HepG2 (cell line): ENCODE data around the gene OBI1. TPM values are rescaled to one million over a fixed set of nuclear protein-coding genes. Genes with fewer than 3 reads are reported as not detected.

Experiments used
- ATAC-seq: fragments of 200-7000 bp; cut with Tn5 transposase; 3 replicates; pipeline ENCODE4 v1.9.1; 2020; ENCODE audit warnings: mild to moderate bottlenecking, moderate library complexity
- BruUV-seq: library from RNA; stranded (reverse); fragments of 400-500 nt; replicated peaks from 2 replicates; lab custom pipeline; 2021; lab: Mats Ljungman, UMichigan
- CTCF ChIA-PET: fragments of 300-600 bp; formaldehyde crosslinking; extraction: SDS; loops from one replicate; lab custom pipeline; 2021; ENCODE audit warnings: low total read pairs, inconsistent platforms, low intra/inter-chr PET ratio; lab: Yijun Ruan, JAX
- POLR2A ChIA-PET: fragments of 350-600 bp; sonication (Branson Sonifier 250); formaldehyde crosslinking; loops from one replicate; lab custom pipeline; 2020; ENCODE audit warnings: antibody characterized with exemption, inconsistent platforms; lab: Yijun Ruan, JAX
- DNase-seq: peaks from one replicate; pipeline ENCODE4 v3.0.0-alpha.2; 2015; ENCODE audit warnings: low spot score
- FAIRE-seq: peaks from 3 replicates; lab custom pipeline; 2011; peaks lifted over from hg19 to GRCh38; lab: Jason Lieb, UNC
- H2AFZ ChIP-seq: one replicate; pipeline ENCODE4 v1.6.1; 2011; ENCODE audit warnings: low read length, inconsistent platforms
- H3K27ac ChIP-seq: fragments of 300-600 bp; 3 replicates; pipeline ENCODE4 v1.8.0; 2011; ENCODE audit warnings: mixed run types, mild to moderate bottlenecking, mixed read lengths, low read length, inconsistent platforms; ENCODE audit not compliant: insufficient read depth; ENCODE audit errors: extremely low read length
- H3K27me3 ChIP-seq, 2 experiments: fragments of 200-600 bp in 1 of 2; 2 replicates in 1 of 2; 3 replicates in 1 of 2; pipeline versions ENCODE4 v1.6.0 to v1.8.0; 2011; ENCODE audit warnings: low read length in 2 of 2, mild to moderate bottlenecking in 2 of 2, moderate library complexity in 2 of 2, inconsistent platforms in 1 of 2; ENCODE audit not compliant: insufficient read depth in 2 of 2, control insufficient read depth in 1 of 2
- H3K36me3 ChIP-seq, 2 experiments: fragments of 200-600 bp in 1 of 2; replicated peaks in 1 of 2; 2 replicates in 1 of 2; 3 replicates in 1 of 2; pipeline versions ENCODE4 v1.5.1 to v1.8.0; 2011; ENCODE audit warnings: low read length in 2 of 2, inconsistent platforms in 1 of 2; ENCODE audit not compliant: insufficient read depth in 2 of 2, control insufficient read depth in 1 of 2
- H3K4me1 ChIP-seq: 2 replicates; pipeline ENCODE4 v1.5.1; 2012; ENCODE audit warnings: low read length, inconsistent platforms; ENCODE audit not compliant: insufficient read depth
- H3K4me2 ChIP-seq: 2 replicates; pipeline ENCODE4 v1.6.0; 2011; ENCODE audit warnings: low read depth, low read length, inconsistent platforms
- H3K4me3 ChIP-seq, 3 experiments: fragments of 200-600 bp in 1 of 3; sonication (generic), shearing (Covaris generic) in 1 of 3; replicated peaks in 1 of 3; 2 replicates each; pipeline ENCODE4 v1.5.1; 2011 to 2016; ENCODE audit warnings: low read length in 3 of 3, inconsistent platforms in 2 of 3, low read depth in 2 of 3, mild to moderate bottlenecking in 2 of 3, control low read depth in 1 of 3, mixed read lengths in 1 of 3; ENCODE audit not compliant: insufficient read depth in 1 of 3
- H3K79me2 ChIP-seq: one replicate; pipeline ENCODE4 v1.6.1; 2011; ENCODE audit warnings: low read length, inconsistent platforms; ENCODE audit not compliant: insufficient read depth
- H3K9ac ChIP-seq: 2 replicates; pipeline ENCODE4 v1.6.0; 2011; ENCODE audit warnings: mild to moderate bottlenecking, low read depth, low read length, inconsistent platforms; ENCODE audit not compliant: insufficient read depth
- H3K9me3 ChIP-seq: 2 replicates; pipeline ENCODE4 v1.5.1; 2012; ENCODE audit warnings: mild to moderate bottlenecking, low read length
- H4K20me1 ChIP-seq: 2 replicates; pipeline ENCODE4 v1.6.0; 2011; ENCODE audit warnings: inconsistent platforms, mild to moderate bottlenecking, low read length, moderate library complexity; ENCODE audit not compliant: insufficient read depth
- CCAR2 ChIP-seq: fragments of 200-400 bp; formaldehyde crosslinking; optimal IDR thresholded peaks from 2 replicates; pipeline ENCODE3; 2018; ENCODE audit warnings: low read depth, mild to moderate bottlenecking, low read length, moderate library complexity
- MIXL1 ChIP-seq: IDR thresholded peaks from 2 replicates; pipeline ENCODE4 v1.6.1; 2016
- ZBTB21 ChIP-seq: sonication (generic); formaldehyde crosslinking; IDR thresholded peaks from 2 replicates; pipeline ENCODE4 v1.4.0; 2020; ENCODE audit warnings: missing genetic modification reagents
- ZFP36L2 ChIP-seq: sonication (generic); formaldehyde crosslinking; IDR thresholded peaks from 2 replicates; pipeline ENCODE4 v1.4.0; 2020; ENCODE audit warnings: missing genetic modification reagents
- ZNF253 ChIP-seq: sonication (generic); formaldehyde crosslinking; IDR thresholded peaks from 2 replicates; pipeline ENCODE4 v1.8.0; 2022; ENCODE audit warnings: mild to moderate bottlenecking, missing genetic modification reagents, borderline replicate concordance
- ZNF333 ChIP-seq: sonication (generic); formaldehyde crosslinking; IDR thresholded peaks from 2 replicates; pipeline ENCODE4 v1.4.0; 2020; ENCODE audit warnings: mild to moderate bottlenecking, missing genetic modification reagents, borderline replicate concordance
- ZNF382 ChIP-seq: sonication (generic); formaldehyde crosslinking; IDR thresholded peaks from 2 replicates; pipeline ENCODE4 v1.5.0; 2020; ENCODE audit warnings: missing genetic modification reagents, mild to moderate bottlenecking, borderline replicate concordance
- ZSCAN12 ChIP-seq: sonication (generic); formaldehyde crosslinking; IDR thresholded peaks from 2 replicates; pipeline ENCODE4 v1.9.0; 2021; ENCODE audit warnings: mild to moderate bottlenecking, missing genetic modification reagents
- in situ Hi-C: cut with HindIII; loops from 2 replicates; pipeline ENCODE4 v1.10.0; 2017; ENCODE audit warnings: low pct_unique_long_range_greater_than_20kb; ENCODE audit not compliant: extremely low pct_ligation_motif_present
- intact Hi-C: fragments of 100-400 bp; cut with micrococcal nuclease; formaldehyde crosslinking; loops from one replicate; pipeline ENCODE4 v1.10.0; 2022; ENCODE audit not compliant: unreplicated experiment
- polyA plus RNA-seq, 8 experiments: library from polyadenylated mRNA; depleted of rRNA in 3 of 8; stranded (reverse) in 7 of 8; unstranded in 1 of 8; fragments of >200 nt; fragmentation: Illumina TruSeq in 4 of 8; extraction: Trizol in 4 of 8; gene quantifications; 2 replicates each; pipeline versions ENCODE4 v1.2.1 to v1.2.3, GENCODE V29; 2011 to 2016; ENCODE audit warnings: low read depth in 4 of 8, missing spikeins in 1 of 8, mixed read lengths in 1 of 8; ENCODE audit not compliant: insufficient read depth in 1 of 8
- total RNA-seq, 5 experiments: library from RNA; depleted of rRNA; stranded (reverse); fragments of >200 nt; fragmentation: Illumina TruSeq; extraction: Trizol; gene quantifications; 2 replicates each; pipeline ENCODE4 v1.2.3, GENCODE V29; 2016; ENCODE audit warnings: low read depth in 1 of 5
- TF ChIP-seq, protein P1 (sequence below): sonication (generic); formaldehyde crosslinking; IDR thresholded peaks from 2 replicates; pipeline ENCODE4 v1.5.0; 2020; ENCODE audit warnings: missing genetic modification reagents
- TF ChIP-seq, protein P2 (sequence below): sonication (generic); formaldehyde crosslinking; IDR thresholded peaks from 2 replicates; pipeline ENCODE4 v1.5.0; 2020; ENCODE audit warnings: mild to moderate bottlenecking, missing genetic modification reagents

OBI1 gene
- total and polyA plus RNA-seq, 2 of the 13 experiments (the other 11 are each of a cell fraction or from before 2014, with no cell fraction given): 7.8 to 23.5 TPM

DNA sequence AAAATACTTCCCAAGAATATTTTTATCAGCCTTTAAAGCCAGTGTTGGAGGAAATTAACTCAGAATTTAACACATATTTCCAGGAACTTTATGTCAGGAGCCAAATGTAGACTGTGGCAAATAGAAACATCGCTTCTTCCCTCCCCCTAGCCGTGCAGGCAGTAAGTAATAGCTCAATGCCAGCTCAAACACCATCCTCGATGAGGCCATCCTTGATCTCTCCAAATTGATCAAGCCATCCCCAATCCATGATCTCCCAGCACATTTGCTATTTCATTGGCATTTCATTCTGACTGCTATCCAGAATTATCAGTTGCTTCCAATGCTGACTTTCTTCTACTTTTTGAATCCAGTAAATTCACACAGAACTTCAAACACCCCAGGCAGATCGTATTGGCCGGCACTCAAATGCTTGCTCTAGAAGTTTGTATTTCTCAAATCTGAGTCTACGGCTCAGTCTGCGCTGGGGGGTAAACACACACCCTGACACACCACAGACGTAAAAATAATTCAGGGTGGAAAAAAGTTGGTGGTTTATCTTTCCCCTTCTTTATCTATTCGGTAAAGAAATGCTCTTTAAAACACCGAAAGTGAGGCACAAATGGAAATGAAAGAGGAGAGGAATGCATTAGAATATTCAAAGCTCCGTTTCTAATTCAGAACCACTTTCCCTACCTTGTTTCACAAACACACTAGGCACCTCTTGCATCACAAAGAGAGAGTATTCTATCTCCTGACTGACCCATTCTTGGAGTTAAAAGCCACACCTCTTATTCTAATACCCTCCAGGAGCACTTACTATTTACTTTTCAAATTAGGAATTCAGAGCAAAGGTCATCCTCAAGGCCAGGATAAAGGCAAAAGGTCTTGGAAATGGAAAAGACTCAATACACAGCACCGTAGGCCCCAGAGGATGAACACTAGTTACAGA lies 991 bp downstream of the OBI1 start (continued):
- TF ChIP-seq, protein P1, sequence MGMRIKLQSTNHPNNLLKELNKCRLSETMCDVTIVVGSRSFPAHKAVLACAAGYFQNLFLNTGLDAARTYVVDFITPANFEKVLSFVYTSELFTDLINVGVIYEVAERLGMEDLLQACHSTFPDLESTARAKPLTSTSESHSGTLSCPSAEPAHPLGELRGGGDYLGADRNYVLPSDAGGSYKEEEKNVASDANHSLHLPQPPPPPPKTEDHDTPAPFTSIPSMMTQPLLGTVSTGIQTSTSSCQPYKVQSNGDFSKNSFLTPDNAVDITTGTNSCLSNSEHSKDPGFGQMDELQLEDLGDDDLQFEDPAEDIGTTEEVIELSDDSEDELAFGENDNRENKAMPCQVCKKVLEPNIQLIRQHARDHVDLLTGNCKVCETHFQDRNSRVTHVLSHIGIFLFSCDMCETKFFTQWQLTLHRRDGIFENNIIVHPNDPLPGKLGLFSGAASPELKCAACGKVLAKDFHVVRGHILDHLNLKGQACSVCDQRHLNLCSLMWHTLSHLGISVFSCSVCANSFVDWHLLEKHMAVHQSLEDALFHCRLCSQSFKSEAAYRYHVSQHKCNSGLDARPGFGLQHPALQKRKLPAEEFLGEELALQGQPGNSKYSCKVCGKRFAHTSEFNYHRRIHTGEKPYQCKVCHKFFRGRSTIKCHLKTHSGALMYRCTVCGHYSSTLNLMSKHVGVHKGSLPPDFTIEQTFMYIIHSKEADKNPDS (CRISPR knock-in tag): no peak
- TF ChIP-seq, protein P2, sequence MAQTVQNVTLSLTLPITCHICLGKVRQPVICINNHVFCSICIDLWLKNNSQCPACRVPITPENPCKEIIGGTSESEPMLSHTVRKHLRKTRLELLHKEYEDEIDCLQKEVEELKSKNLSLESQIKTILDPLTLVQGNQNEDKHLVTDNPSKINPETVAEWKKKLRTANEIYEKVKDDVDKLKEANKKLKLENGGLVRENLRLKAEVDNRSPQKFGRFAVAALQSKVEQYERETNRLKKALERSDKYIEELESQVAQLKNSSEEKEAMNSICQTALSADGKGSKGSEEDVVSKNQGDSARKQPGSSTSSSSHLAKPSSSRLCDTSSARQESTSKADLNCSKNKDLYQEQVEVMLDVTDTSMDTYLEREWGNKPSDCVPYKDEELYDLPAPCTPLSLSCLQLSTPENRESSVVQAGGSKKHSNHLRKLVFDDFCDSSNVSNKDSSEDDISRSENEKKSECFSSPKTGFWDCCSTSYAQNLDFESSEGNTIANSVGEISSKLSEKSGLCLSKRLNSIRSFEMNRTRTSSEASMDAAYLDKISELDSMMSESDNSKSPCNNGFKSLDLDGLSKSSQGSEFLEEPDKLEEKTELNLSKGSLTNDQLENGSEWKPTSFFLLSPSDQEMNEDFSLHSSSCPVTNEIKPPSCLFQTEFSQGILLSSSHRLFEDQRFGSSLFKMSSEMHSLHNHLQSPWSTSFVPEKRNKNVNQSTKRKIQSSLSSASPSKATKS (CRISPR knock-in tag): no peak
- TF ChIP-seq ZBTB21: no peak
- TF ChIP-seq ZSCAN12: no peak
- no peak for TF ChIP-seq ZFP36L2 (CRISPR knock-in tag)
- TF ChIP-seq MIXL1 (CRISPR knock-in tag): peak; percentile 63; the same call in 1 of the 2 replicates
- TF ChIP-seq CCAR2: no peak

DNA sequence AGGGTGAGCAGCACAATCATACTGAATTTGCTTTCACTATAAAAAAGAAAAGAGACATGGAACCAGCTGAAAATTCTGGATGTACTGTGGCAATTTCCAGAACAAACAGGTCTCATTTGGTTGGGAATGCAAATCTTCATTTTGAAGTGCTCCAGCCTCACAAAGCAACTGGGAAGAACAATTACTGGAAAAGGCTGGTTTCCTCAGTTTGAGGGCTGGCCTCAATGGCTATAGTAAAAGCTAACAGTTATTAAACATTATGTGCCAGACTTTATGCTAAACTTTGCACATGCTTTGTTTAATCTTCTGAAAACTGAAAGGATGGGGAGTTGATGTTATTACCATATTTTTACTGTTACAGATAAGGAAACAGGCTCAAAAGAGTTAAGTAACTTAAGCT lies 3.0 kb downstream of the OBI1 start:
- ChIA-PET POLR2A (no interaction called here), CTCF (no interaction called here)
- intact Hi-C loops (no loop called here), in situ Hi-C loops (no loop called here)
- no peak overlapping the region for H3K9ac ChIP-seq
- H3K9me3 ChIP-seq: no peaks in the 10 kb centered on the region
- TF ChIP-seq ZNF253 (CRISPR knock-in tag): no peak
- no peak for TF ChIP-seq ZNF333 (CRISPR knock-in tag)
- TF ChIP-seq ZNF382 (CRISPR knock-in tag): no peak
- no peak overlapping the region for H3K4me3 ChIP-seq
- peaks cover 74% of the 10 kb centered on the region for H3K79me2 ChIP-seq
- no peak for ATAC-seq
- no peak overlapping the region for H2AFZ ChIP-seq
- DNase-seq: no peak
- BruUV-seq: no TSS peak
- FAIRE-seq: no peak
- no peaks in the 10 kb centered on the region; a peak in 1 of 5 replicates for H3K36me3 ChIP-seq
- no peak overlapping the region for H3K4me2 ChIP-seq
- H4K20me1 ChIP-seq: peaks cover 10% of the 10 kb centered on the region
- H3K4me1 ChIP-seq: peaks cover 21% of the 10 kb centered on the region
- H3K27ac ChIP-seq: no peak overlapping the region
- no peaks in the 10 kb centered on the region; a peak in 1 of 5 replicates for H3K27me3 ChIP-seq
